Keratinocyte (primary cell): Measurements from ENCODE around the gene FAM114A1. TPM values are rescaled to one million over a fixed set of nuclear protein-coding genes. Genes with fewer than 3 reads are reported as not detected.

ENCODE experiments used
- DNase-seq: peaks from one replicate; pipeline ENCODE4 v3.0.0-alpha.2; 2011; ENCODE audit warnings: low read depth, missing footprints, low spot score
- FAIRE-seq: peaks from 2 replicates; lab custom pipeline; 2011; peaks lifted over from hg19 to GRCh38; lab: Jason Lieb, UNC
- H2AFZ ChIP-seq: 2 replicates; pipeline ENCODE4 v1.6.0; 2012; ENCODE audit warnings: low read length, control low read depth, inconsistent platforms; ENCODE audit not compliant: control insufficient read depth
- H3K27ac ChIP-seq: 2 replicates; pipeline ENCODE4 v1.5.1; 2011; ENCODE audit warnings: low read length; ENCODE audit not compliant: control insufficient read depth, insufficient read depth
- H3K27me3 ChIP-seq: 3 replicates; pipeline ENCODE4 v1.6.0; 2011; ENCODE audit warnings: low read length; ENCODE audit not compliant: control insufficient read depth, insufficient read depth; ENCODE audit errors: extremely low read depth
- H3K36me3 ChIP-seq, 2 experiments: 2 replicates in 1 of 2; 3 replicates in 1 of 2; pipeline ENCODE4 v1.5.1; 2011; ENCODE audit warnings: low read length in 2 of 2, mild to moderate bottlenecking in 1 of 2; ENCODE audit not compliant: control insufficient read depth in 2 of 2, insufficient read depth in 2 of 2; ENCODE audit errors: extremely low read depth in 1 of 2
- H3K4me1 ChIP-seq: 3 replicates; pipeline ENCODE4 v1.5.1; 2011; ENCODE audit warnings: low read length; ENCODE audit not compliant: control insufficient read depth, insufficient read depth; ENCODE audit errors: extremely low read depth
- H3K4me2 ChIP-seq: 3 replicates; pipeline ENCODE4 v1.6.0; 2011; ENCODE audit warnings: low read depth, low read length; ENCODE audit not compliant: control insufficient read depth, insufficient read depth; ENCODE audit errors: extremely low read depth
- H3K4me3 ChIP-seq, 3 experiments: fragments of 200-600 bp in 1 of 3; sonication (generic) in 1 of 3; 2 replicates in 2 of 3; 3 replicates in 1 of 3; pipeline ENCODE4 v1.5.1; 2011 to 2016; ENCODE audit warnings: low read length in 3 of 3, mild to moderate bottlenecking in 3 of 3, control low read depth in 2 of 3, inconsistent platforms in 1 of 3, low read depth in 1 of 3, mixed read lengths in 1 of 3, mixed run types in 1 of 3, moderate library complexity in 1 of 3; ENCODE audit not compliant: control insufficient read depth in 2 of 3, insufficient read depth in 2 of 3; ENCODE audit errors: extremely low read depth in 1 of 3
- H3K79me2 ChIP-seq: 2 replicates; pipeline ENCODE4 v1.6.0; 2012; ENCODE audit warnings: low read length; ENCODE audit not compliant: control insufficient read depth, insufficient read depth
- H3K9ac ChIP-seq: 3 replicates; pipeline ENCODE4 v1.6.0; 2011; ENCODE audit warnings: low read length; ENCODE audit not compliant: control insufficient read depth, insufficient read depth; ENCODE audit errors: extremely low read depth
- H3K9me1 ChIP-seq: 3 replicates; pipeline ENCODE4 v1.6.0; 2011; ENCODE audit warnings: low read length; ENCODE audit not compliant: control insufficient read depth, insufficient read depth; ENCODE audit errors: extremely low read depth
- H3K9me3 ChIP-seq: 2 replicates; pipeline ENCODE4 v1.5.1; 2012; ENCODE audit warnings: low read depth, low read length; ENCODE audit not compliant: control insufficient read depth
- H4K20me1 ChIP-seq: 3 replicates; pipeline ENCODE4 v1.6.0; 2011; ENCODE audit warnings: low read length; ENCODE audit not compliant: control insufficient read depth, insufficient read depth; ENCODE audit errors: extremely low read depth
- EZH2 ChIP-seq: IDR thresholded peaks from one replicate; pipeline ENCODE4 v1.6.1; 2012; ENCODE audit warnings: inconsistent platforms, mild to moderate bottlenecking, low read length, moderate library complexity
- dilution Hi-C: fragments of 300-500 bp; cut with MboI; formaldehyde crosslinking; loops from one replicate; pipeline ENCODE4 v1.7.0; 2020; ENCODE audit warnings: low sequenced_read_pairs; ENCODE audit not compliant: extremely low pct_ligation_motif_present
- polyA plus RNA-seq, 5 experiments: library from polyadenylated mRNA; depleted of rRNA in 3 of 5; stranded (reverse) in 3 of 5; stranded (forward) in 1 of 5; unstranded in 1 of 5; fragments of >200 nt; gene quantifications; 1 replicate in 1 of 5; 2 replicates in 3 of 5; 3 replicates in 1 of 5; pipeline versions ENCODE4 v1.2.1 to v1.2.3, GENCODE V29; 2011 to 2012; ENCODE audit warnings: missing spikeins in 2 of 5, low read depth in 1 of 5, low replicate concordance in 1 of 5
- TF ChIP-seq, protein P1 (sequence below), 3 experiments: IDR thresholded peaks in 1 of 3; conservative IDR thresholded peaks in 1 of 3; optimal IDR thresholded peaks in 1 of 3; 2 replicates in 2 of 3; 3 replicates in 1 of 3; pipeline versions ENCODE3 to v1.5.1; 2011; ENCODE audit warnings: low read length in 3 of 3, mild to moderate bottlenecking in 3 of 3, moderate library complexity in 2 of 3, control low read depth in 1 of 3, inconsistent platforms in 1 of 3; ENCODE audit not compliant: insufficient read depth in 2 of 3; ENCODE audit errors: extremely low read depth in 1 of 3

Gene FAM114A1
- polyA plus RNA-seq, 1 donor (not counting 4 experiments of a cell fraction or from before 2014, with no cell fraction given): 47.2 TPM

DNA sequence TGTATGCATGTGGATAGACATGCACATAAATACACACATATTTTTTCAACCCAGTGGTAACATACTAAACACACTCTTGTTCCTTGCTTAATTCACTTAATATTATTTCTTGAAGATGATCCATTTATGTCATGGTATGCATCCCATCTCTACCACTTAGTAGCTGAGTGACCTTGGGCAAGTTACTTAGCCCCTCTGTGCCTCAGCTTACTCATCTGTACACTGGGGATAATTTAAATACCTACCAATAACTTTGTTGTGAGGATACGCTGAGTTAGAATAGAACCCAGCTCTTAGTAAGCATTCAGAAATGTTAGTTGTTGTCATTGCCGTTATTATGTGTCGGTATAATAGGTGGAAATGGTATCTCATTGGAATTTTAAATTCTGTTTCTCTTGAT is 41.4 kb downstream of the FAM114A1 start:
- H3K36me3 ChIP-seq: peaks cover 13 to 18% of the 10 kb centered on the region in 2 experiments

DNA sequence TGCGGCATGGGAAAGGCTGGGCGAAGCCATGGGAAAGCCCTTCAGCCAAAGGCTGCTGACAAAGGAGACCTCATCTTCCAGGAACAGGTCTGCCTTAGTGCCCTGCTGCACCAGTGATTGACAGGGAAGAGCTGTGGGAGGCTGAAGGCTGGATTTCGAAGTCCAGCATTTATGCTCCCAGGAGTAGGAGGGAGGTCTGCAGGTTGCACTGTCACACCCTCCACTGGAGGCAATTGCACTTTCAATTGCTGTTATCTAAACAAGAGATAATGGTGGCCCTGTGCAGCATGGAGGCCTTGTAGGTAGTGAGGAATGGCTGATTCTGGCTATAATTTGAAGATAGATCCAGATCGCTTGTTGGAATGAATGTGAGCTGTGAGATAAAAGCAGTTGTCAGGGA is 43.7 kb downstream of the FAM114A1 start:
- no peak overlapping the region for H2AFZ ChIP-seq
- TF ChIP-seq, protein P1, sequence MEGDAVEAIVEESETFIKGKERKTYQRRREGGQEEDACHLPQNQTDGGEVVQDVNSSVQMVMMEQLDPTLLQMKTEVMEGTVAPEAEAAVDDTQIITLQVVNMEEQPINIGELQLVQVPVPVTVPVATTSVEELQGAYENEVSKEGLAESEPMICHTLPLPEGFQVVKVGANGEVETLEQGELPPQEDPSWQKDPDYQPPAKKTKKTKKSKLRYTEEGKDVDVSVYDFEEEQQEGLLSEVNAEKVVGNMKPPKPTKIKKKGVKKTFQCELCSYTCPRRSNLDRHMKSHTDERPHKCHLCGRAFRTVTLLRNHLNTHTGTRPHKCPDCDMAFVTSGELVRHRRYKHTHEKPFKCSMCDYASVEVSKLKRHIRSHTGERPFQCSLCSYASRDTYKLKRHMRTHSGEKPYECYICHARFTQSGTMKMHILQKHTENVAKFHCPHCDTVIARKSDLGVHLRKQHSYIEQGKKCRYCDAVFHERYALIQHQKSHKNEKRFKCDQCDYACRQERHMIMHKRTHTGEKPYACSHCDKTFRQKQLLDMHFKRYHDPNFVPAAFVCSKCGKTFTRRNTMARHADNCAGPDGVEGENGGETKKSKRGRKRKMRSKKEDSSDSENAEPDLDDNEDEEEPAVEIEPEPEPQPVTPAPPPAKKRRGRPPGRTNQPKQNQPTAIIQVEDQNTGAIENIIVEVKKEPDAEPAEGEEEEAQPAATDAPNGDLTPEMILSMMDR (optimal IDR thresholded peaks at IDR 0.05 in 1 of 3, IDR thresholded peaks at IDR 0.05 in 1 of 3, conservative IDR thresholded peaks at IDR 0.05 in 1 of 3; ENCODE audit: extremely low read depth in 1 of 3, insufficient read depth in 2 of 3, low read length in 3 of 3): no peak
- no peak for TF ChIP-seq EZH2

More for the DNA sequence above, 41.4 kb downstream of the FAM114A1 start:
- Histone ChIP-seq H4K20me1 (no peaks in the 10 kb centered on the region), H3K27me3 (no peaks in the 10 kb centered on the region), H3K9me1 (no peaks in the 10 kb centered on the region), H3K9ac (no peak overlapping the region), H3K9me3 (no peaks in the 10 kb centered on the region), H3K79me2 (no peaks in the 10 kb centered on the region), H3K4me2 (no peak overlapping the region), H3K4me1 (no peaks in the 10 kb centered on the region), H3K27ac (no peak overlapping the region), H3K4me3 (no peak overlapping the region), H2AFZ (no peak overlapping the region)
- dilution Hi-C loops: no loop called here
- FAIRE-seq (no peak), DNase-seq (no peak)
- no peak for TF ChIP-seq EZH2
- TF ChIP-seq, protein P1 (optimal IDR thresholded peaks at IDR 0.05 in 1 of 3, IDR thresholded peaks at IDR 0.05 in 1 of 3, conservative IDR thresholded peaks at IDR 0.05 in 1 of 3; ENCODE audit: extremely low read depth in 1 of 3, insufficient read depth in 2 of 3, low read length in 3 of 3): no peak

More for the DNA sequence above, 43.7 kb downstream of the FAM114A1 start:
- DNase-seq (no peak), FAIRE-seq (no peak)
- no peak overlapping the region for H3K9ac ChIP-seq
- H3K27me3 ChIP-seq: no peaks in the 10 kb centered on the region
- no peaks in the 10 kb centered on the region for H3K9me1 ChIP-seq
- no peaks in the 10 kb centered on the region for H4K20me1 ChIP-seq
- no peaks in the 10 kb centered on the region for H3K4me1 ChIP-seq
- no peak overlapping the region for H3K27ac ChIP-seq
- H3K79me2 ChIP-seq: no peaks in the 10 kb centered on the region
- dilution Hi-C loops: no loop called here
- H3K36me3 ChIP-seq: peaks cover 9 to 29% of the 10 kb centered on the region in 2 experiments
- H3K4me3 ChIP-seq: no peak overlapping the region
- H3K9me3 ChIP-seq: no peaks in the 10 kb centered on the region
- no peak overlapping the region for H3K4me2 ChIP-seq
